HS-27A (cell line): ENCODE data around the gene EFTUD2.

ENCODE experiments used
- DNase-seq: peaks from one replicate; pipeline ENCODE4 v3.0.0-alpha.2; 2012; ENCODE audit warnings: low read depth, missing footprints

Gene EFTUD2

DNA sequence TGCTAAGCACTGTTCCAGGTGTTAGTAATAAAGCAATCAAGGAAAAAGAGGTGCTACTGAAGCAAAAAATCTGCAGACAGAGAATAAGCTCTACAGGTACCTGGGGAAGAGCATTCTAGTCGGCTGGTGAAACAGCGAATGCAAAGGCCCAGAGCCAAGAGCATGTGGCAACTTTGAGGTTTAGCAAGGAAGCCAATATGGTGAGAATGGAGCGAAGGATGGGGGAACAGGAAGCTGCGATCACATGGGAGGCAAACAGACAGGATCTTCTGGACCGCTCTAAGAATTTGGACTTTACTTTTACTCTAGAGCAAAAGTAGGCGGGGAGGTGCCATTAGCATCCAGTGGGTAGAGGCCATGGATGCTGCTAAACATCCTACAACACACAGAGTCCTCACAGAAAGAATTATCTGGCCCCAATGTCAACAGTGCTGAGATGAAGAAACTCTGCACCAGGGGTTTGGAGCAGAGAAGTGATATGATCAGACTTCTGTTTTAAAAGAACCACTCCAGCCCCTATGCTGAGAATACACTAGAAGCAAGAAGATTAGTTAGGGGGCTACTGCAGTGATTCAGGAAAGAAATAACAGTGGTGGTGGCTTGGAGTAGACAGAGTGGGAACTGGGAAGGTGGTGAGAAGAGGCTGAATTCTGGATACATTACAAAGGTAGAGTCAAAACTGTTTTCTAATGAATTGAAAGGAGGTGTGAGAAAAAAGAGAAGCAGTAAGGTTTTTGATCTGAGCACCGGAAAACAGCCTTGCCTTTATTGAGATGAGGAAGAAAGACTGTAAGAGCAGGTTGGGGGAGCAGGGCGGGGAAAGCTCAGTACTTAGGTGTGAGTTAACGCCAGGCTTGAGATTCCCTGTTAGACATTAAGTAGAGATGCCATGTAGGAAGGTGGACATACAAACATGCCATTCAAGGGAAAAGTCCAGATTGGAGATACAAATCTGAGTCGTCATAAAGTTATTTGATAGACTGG lies 11.0 kb downstream of the EFTUD2 start:
- no peak for DNase-seq

DNA sequence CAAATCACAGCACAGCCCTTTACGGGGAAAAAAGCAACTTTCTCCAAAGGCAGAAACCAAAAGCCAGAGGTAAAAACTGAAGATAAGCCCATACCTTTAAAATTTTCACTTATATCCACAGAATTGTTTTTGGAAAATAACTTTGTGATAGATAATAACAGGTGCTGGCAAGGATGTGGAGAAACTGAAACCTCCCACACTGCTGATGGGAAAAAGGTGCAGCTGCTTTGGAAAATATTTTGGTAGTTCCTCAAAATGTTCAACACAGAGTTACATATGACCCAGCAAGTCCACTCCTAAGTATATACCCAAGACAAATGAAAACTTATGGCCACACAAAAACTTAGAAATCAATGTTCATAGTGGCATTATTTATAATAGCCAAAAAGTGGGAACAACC lies 12.2 kb downstream of the EFTUD2 start:
- DNase-seq, result no peak

DNA sequence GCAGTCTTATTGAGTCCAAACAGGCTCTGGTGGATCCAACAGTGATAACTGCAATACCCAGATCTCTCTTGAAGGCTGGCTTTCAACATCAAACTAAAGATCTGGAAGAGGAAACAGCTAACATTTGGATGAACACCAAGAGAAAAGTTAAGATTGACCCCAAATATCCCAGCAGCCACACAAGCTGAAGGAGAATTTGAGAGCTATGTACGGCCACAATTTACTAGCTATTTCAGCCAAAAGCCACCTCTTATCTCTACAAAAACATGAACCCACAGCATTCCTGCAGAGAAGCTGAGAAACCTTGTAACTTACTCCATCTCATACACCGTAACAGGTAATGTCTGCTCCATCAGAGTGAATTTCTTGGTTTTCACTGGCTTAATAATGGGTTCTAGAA lies 14.3 kb downstream of the EFTUD2 start:
- no peak for DNase-seq

DNA sequence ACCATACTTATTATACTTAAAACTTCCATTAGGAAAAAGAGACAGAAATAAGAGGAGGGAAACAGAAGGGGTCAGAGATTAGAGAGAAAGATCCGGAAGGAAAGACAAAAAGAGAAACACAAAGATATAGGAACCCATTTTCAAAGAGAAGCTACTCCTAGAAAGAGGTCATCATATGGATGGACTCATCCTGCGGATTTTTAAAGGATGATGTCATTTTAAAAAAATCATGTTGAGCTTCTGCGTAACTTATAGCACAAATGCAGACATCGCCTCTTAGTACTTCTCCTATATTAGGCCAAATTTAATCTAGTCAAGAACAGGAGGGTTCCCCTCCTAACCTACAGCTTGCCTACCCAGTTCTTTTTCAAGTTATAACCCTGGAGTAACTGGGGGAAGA lies 18.1 kb downstream of the EFTUD2 start:
- DNase-seq, result no peak

DNA sequence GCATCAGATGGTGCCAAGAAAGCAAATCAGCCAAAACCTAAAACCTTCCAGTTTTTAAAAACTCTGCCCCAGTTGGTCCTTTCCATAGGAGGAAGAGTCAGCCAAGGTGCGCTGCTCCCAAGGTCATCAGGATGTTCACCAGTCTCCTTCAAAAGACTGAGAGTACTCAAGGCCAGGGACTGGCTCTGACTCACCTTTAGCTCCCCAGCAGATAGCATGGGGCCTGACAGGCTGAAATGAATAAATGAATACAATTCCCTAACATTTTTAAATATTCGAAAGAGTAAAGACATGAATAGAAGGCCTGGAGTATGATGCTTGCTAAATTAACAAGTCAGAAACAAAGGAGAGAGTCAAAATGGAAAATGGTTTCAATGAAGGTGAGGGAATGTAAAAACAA lies 19.2 kb downstream of the EFTUD2 start:
- no peak for DNase-seq

DNA sequence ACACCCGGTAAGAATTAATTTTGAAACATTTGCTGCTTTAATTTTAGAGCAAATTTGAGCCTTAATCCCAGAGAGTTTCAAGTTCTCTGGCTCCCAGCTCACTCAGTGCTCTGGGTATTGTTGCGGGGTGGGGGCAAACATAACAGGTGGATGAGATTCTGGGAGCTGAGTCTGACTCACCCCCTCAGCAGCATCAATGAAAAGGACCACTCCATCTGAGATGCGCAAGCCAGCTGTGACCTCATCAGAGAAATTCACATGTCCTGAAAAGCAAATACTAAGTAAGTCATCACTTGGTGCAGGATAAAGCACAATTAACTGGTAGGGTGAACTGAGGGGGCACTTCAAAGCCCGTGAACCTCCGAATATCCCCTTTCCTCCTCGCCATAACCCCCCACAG lies 19.9 kb downstream of the EFTUD2 start:
- no peak for DNase-seq

DNA sequence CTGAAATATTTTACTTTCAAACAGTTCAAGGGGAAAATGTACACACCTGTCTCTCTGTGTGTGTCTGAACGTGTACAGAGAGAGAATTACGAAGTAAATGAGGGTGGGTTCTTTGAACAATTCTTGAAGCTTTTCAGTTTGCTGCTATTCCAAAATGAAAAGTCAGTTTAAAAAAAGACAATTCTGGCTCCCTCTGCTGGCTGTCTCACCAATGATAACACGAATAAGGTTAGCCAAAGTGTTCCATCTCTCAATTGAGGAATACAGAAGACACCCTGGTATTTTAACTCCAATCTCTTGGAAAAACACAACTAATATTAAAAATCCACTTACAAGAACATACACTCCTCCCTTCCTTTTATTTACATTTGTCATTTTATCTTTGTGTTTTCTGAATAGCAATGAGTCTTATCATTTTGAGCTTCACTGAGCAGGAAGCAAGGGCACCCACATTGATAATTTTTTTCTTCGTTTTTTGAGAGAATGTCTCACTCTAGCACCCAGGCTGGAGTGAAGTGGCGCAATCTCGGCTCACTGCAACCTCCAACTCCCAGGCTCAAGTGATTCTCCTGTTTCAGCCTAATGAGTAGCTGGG lies 20.5 kb downstream of the EFTUD2 start:
- DNase-seq, result no peak

DNA sequence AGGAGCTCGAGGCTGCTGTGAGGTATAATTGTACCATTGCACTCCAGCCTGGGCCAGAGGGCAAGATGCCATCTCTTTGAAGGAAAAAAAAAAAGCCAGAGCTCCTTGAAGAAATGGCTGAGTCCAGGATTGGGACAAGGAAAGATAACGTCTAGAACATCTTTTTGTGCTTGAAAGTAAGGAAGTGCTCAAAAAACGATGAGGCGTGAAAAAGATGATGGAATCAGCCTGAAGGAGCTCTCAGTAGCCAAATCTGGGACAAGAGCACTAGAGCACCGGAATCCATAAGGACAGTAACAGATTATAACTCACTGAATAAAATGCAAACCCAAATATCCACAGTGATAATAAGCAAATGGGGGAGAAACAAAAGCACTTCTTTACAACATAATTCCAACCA lies 22.1 kb downstream of the EFTUD2 start:
- no peak for DNase-seq

DNA sequence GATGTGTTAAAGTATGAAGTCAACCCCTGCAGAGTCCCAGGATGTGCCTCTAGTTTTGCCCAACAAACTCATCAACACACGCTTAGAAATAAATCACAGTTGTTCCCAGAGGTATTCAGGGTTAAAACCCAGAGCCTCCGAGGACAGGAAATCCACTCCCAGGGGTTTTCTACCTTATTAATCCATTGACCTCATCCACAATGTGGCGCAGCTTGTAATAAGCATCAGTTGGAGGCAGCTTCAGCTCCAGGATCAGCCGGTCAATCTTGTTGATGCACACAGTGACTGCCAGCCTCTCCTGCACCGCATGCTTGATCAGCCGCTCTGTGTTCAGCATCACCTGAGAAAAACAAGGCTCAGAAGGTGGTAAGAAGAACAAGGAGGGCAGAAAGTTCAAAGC lies 23.5 kb downstream of the EFTUD2 start:
- DNase-seq, result no peak

DNA sequence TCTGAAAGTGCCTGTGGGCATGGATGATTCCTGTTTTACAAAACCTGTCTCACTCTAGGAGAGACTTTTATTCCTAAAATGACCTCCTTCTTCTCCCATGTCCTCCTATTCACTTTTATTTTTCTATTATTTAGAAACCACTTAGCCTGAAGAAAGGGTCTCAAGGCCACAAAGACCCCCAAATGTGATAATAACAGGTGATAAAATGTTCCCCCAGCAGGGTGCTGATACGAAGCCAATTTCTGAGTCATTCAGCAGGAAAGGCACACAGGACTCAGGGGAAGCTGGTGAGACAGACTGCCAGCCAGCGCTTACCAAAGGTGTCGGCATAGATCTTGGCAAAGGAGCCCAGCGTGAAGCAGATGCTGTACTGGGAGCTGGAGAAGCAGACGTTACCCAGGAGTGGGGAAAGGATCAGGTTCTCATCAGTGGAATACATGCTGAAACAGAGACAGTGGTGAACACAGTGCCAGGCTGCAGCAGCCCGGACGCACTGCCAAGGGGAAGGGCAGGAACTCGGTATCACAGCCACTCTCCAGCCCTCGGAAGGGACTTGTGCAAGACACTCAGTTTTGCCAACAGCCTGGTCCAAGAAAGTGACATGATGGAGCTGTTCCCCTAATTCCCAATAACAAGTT lies 27.0 kb downstream of the EFTUD2 start:
- no peak for DNase-seq

DNA sequence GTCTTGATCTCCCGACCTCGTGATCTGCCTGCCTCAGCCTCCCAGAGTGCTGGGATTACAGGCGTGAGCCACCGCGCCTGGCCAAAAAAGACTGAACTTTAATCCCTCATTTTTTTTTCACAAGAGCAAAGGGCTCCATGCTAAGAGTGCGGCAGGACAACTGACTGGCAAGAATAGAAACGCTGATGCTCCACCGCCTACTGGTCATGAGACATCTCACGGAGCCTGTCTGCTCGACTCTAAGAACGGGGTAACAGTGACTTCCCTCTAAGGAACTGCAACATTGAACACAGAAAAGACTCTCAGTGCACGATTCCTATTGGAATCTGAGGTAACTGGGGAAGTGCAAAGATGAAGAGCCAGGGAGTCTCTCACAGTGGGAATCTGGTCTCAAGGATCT lies 27.7 kb downstream of the EFTUD2 start:
- no peak for DNase-seq

DNA sequence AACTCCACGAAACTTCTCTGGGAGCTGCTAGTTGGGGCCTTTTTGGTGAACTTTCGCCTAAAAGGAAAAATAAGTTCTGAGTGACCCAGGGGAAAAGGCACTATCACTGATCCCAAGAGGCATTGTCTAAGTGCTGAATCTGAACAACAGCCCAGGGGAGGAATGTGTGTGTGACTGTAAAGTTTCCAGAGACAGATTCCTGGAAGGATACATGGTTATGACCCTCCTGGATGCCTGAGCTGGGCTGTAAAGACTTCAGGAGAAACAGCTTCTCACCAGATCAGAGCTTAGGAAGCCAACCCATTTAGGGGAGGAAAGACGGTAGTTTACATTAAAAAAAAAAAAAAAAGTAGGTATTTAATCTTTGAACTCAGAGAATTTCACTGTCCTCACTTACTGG lies 31.4 kb downstream of the EFTUD2 start:
- DNase-seq, result no peak

DNA sequence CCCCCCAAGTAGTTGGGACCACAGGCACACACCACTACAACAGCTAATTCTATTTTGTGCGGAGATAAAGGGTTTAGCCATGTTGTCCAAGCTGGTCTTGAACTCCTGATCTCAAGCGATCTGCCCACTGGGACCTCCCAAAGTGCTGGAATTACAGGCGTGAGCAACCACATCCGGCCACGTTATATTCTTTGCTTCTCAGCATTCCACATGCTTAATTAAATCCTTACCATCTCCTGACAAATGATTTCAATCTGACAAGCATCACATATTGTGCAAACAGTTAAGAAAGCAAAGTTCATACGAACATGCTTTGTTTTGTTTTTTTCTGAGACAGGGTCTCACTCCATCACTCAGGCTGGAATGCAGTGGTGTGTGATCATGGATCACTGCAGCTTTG lies 33.3 kb downstream of the EFTUD2 start:
- DNase-seq, result no peak

DNA sequence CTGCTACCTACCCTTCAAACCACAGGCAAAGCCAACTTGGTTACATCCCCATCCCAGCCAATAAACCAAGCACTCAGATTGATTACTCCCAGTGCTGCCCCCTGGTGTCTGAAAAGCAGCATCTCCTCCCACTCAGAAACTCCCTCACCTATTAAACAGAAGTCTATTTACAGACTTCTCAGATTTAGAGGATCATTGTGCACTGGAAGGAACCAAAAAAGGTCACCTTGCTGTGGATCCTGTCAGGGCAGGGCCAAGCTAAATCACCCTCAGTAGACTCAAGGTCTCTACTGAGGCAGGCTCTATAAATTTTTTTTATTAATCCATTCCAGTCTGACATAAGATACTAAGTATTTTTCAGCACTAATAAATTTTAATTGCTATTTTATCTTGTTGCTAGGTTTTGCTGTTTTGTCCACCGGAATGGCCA lies 34.0 kb downstream of the EFTUD2 start:
- DNase-seq, result peak; percentile 11

DNA sequence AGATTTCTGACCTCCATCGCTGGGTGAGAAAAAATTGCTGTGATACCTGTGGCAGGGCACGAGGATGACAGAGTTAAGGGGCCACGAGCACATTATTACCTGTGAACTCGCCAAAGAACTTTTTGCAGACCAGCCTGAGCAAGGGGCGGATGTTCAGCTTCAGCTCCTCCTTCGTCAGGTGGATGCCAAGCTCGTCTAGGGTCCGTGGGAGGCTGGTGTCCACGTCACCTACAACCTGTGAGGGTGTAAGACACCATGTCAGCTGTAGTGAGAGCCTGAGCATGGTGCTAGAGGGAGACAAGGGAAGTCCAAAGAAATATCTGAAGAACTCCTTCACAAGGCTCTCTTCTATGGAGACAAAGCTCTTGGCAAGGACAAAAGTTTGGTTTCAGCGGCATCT lies 34.4 kb downstream of the EFTUD2 start:
- DNase-seq, result no peak

DNA sequence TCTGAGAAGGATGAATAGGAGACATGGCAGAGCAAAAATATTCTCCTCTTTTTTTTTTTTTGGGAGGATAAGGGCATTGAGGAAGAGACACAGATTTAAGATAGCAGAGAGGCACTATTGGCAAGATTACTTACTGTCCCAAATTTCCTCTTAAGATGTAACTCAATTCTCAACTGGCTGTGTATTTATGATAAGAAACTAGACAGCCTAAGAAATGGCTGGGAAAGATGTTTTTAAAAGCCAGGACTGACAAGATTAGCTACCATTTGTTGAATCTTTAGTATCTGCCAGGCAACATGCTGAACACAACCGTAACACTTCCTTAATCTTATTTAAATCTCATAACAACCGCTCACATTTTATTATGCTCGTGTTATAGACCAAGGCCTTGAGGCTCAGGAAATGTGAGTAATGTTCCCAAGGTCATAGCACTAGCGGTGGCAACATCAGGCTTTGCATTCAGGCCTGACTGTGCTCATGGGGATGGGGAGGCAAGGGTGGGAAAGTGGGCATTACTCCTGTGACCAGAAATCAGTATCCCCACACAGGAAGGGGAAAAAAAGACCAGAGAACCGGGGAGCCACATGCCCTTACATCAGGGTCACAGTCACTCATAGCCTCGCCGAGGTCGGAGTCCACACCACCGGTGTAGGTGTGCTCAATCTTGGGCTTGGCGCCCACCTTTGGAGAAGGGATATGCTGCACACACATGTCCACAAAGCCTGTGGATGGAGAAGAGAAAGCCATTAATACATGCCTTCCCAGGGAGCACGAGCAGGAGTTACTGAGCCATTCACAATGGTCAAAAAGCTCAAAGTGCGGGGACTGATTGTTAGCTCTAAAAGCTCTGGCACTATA lies 36.0 kb downstream of the EFTUD2 start:
- no peak for DNase-seq

DNA sequence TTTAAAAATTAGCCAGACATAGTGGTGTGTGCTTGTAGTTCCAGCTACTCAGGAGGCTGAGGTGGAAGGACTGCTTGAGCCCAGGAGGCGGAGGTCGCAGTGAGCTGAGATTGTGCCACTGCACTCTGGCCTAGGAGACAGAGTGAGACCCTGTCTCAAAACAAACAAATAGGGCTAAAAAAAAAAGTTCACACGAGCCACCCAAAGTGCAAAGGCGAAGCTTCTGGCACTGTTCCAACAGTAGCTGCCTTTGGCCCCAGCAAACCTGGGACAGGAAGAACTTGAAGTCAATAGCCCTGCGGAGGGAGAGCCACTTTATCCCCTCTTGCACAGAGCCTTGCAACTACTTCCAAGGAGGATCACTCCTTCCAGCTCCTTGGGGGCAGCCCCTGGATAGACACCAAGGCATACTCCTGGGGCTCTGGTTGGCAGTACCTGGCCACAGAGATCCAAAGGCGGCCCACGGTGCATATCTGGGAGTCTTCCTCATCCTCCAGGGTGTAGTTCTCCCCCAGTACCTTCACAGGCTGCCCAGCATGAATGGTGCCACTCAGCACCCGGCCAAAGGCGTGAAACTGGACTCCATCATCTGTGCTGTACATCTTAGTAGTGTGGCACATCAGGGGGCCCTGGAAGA lies 36.8 kb downstream of the EFTUD2 start:
- DNase-seq, result no peak

DNA sequence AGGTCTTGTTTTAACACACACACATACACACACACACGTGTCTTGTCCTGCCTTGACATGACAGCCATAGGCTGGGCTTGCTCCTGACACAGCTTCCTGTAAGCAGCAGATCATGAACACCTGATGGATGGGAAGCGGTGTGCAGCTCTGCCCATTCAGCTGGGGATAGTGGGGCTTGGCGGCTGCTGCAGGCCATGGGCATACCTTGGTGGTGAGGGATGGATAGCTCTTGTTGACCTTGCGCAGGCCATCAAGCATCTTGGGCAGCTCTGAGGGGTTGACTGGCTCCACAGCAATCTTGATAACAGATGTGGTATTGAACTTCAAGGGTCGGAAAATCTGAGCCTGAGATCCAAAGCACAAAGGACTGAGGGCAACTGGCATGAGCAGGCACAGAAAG lies 39.5 kb downstream of the EFTUD2 start:
- DNase-seq, result no peak

DNA sequence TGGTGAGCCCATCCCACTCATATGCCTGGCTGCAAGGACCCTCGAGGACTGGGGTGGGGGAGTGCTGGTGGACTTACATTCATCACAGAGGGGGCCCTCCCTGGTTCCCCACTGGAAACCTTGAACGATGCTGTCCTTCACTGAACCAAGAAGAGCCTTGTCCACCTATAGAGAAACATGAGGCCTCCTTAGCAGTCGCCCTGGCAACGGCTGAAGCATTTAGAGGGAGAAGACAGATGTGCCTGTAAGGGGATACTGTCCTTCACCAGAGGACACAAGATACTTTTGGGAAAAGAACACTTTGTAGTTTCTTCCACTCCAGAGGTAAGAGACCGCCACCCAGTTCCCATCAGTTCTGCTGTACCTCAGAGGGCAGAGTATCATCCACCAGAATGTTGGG lies 45.1 kb downstream of the EFTUD2 start:
- no peak for DNase-seq

DNA sequence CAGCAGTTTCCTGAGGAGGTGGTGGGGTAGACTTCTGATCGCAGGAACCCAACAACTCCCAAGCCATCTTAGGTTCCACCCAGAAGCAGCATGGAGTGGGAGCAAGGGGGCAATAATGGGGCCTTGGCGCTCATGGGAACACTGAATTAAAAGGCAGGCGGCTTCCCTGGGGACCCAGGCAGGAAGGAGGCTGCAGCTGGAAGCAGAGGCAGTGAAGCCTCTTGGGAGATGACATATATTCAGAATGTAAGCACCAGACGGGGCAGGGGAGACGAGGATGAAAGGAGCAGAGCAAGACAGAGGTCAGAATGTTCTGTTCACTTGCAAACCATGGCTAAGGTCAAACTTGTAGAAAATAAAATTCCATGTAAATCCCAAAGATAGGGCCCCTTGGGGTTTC lies 48.6 kb downstream of the EFTUD2 start:
- no peak for DNase-seq

DNA sequence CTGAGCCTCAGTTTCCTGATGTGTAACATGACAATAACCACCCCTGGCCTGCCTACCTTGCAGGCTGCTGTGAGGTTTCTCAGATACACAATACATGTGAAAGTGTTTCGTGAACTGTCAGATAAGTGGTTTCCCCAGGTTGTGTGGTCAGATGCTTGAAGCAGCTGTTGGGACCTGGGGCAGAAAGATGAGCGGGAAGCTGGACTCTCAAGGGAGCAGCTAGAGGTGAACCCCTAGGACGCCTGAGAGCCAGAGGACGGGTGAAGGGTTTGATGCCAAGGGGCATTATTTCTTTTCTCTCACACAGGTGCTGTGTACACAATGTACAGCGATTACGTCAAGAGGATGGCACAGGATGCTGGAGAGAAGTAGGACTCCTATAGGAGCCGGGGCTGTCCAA lies 49.2 kb downstream of the EFTUD2 start:
- no peak for DNase-seq
